Activated CD4-positive, alpha-beta T cell treated with anti-CD3 and anti-CD28 coated beads, Interleukin-2, amount 50 U/mL, for 24 hours (primary cell): ENCODE data around the gene AMD1.
"Not testable (repeated sequence)": the region's sequence is repeated elsewhere in the genome, so short reads cannot be mapped to it uniquely, and the experiment has no call there.

ENCODE experiments used
- DNase-seq, 2 donors: peaks; one replicate each; pipeline ENCODE4 v3.0.0-alpha.2; 2020; ENCODE audit warnings: low read depth in 1 of 2, low spot score in 1 of 2

The AMD1 gene

GRCh38 chr6:110877569-110877968 lies 3.0 kb downstream of the AMD1 start:
- no peak for DNase-seq

GRCh38 chr6:110878751-110879522 lies 4.4 kb downstream of the AMD1 start:
- DNase-seq: no peak

- DNase-seq: no peak
Measured at GRCh38 chr6:110880651-110881050, 6.1 kb downstream of the AMD1 start.

- no peak for DNase-seq
Measured at GRCh38 chr6:110881546-110882273, 7.1 kb downstream of the AMD1 start.

GRCh38 chr6:110882274-110882619 lies 7.7 kb downstream of the AMD1 start:
- no peak for DNase-seq

- no peak for DNase-seq
Measured at GRCh38 chr6:110882824-110883554, 8.4 kb downstream of the AMD1 start.

GRCh38 chr6:110884321-110884720 lies 9.7 kb downstream of the AMD1 start:
- no peak for DNase-seq

GRCh38 chr6:110885526-110885925 lies 10.9 kb downstream of the AMD1 start:
- no peak for DNase-seq

- no peak for DNase-seq
Measured at GRCh38 chr6:110886555-110887167, 12.1 kb downstream of the AMD1 start.

- no peak for DNase-seq
Measured at GRCh38 chr6:110890288-110890687, 15.7 kb downstream of the AMD1 start.

GRCh38 chr6:110895907-110896608 lies 21.5 kb downstream of the AMD1 start:
- DNase-seq: no peak

GRCh38 chr6:110897433-110897832 lies 22.8 kb downstream of the AMD1 start:
- DNase-seq: no peak

GRCh38 chr6:110898111-110898510 lies 23.5 kb downstream of the AMD1 start:
- no peak for DNase-seq

GRCh38 chr6:110900028-110900598 lies 25.5 kb downstream of the AMD1 start:
- no peak for DNase-seq

- DNase-seq: not testable (repeated sequence)
Measured at GRCh38 chr6:110901601-110902000, 27.0 kb downstream of the AMD1 start.

GRCh38 chr6:110902091-110902490 lies 27.5 kb downstream of the AMD1 start:
- no peak for DNase-seq

GRCh38 chr6:110906273-110906672 lies 31.7 kb downstream of the AMD1 start:
- DNase-seq: not testable (repeated sequence)

GRCh38 chr6:110930781-110931180 lies 56.2 kb downstream of the AMD1 start:
- no peak for DNase-seq

- no peak for DNase-seq
Measured at GRCh38 chr6:110933912-110934311, 59.3 kb downstream of the AMD1 start.

- DNase-seq: no peak
Measured at GRCh38 chr6:110934381-110934898, 59.9 kb downstream of the AMD1 start.
